GM23248 (cell line): ENCODE measurements around the gene FN1.

ENCODE experiments used
- EZH2 ChIP-seq: fragments of 200-600 bp; sonication (generic); IDR thresholded peaks from 2 replicates; pipeline ENCODE4 v1.6.1; 2018; ENCODE audit warnings: antibody characterized with exemption, mild to moderate bottlenecking; ENCODE audit not compliant: insufficient read depth, poor library complexity, severe bottlenecking
- EZH2phosphoT487 ChIP-seq: fragments of 200-600 bp; sonication (generic); IDR thresholded peaks from 2 replicates; pipeline ENCODE4 v1.6.1; 2018; ENCODE audit warnings: antibody characterized with exemption, moderate library complexity, mild to moderate bottlenecking, low read depth; ENCODE audit not compliant: insufficient read depth

GRCh38 chr2:215405722-215406581 lies 29.9 kb downstream of the FN1 start:
- TF ChIP-seq EZH2 (no peak), EZH2phosphoT487 (no peak)
